B cell (primary cell): Measurements from ENCODE around the gene GLIPR1L1. TPM values are rescaled to one million over a fixed set of nuclear protein-coding genes. Genes with fewer than 3 reads are reported as not detected.

ENCODE experiments used
- ATAC-seq: fragments of 200-7000 bp; cut with Tn5 transposase; one replicate; pipeline ENCODE4 v1.10.0; 2021; ENCODE audit warnings: low read depth, mild to moderate bottlenecking, moderate number of reproducible peaks, moderate library complexity
- CTCF ChIA-PET: fragments of 350-600 bp; sonication (Branson Sonifier 250); formaldehyde crosslinking; loops from one replicate; lab custom pipeline; 2021; ENCODE audit warnings: antibody characterized with exemption, inconsistent platforms; lab: Charles Lee
- POLR2A ChIA-PET: fragments of 350-600 bp; sonication (Branson Sonifier 250); formaldehyde crosslinking; loops from one replicate; lab custom pipeline; 2021; ENCODE audit warnings: antibody characterized with exemption; lab: Charles Lee
- DNase-seq: peaks from one replicate; pipeline ENCODE4 v3.0.0; 2013
- H2AFZ ChIP-seq: 2 replicates; pipeline ENCODE4 v1.6.1; 2012; ENCODE audit warnings: mild to moderate bottlenecking, low read depth, low read length; ENCODE audit not compliant: insufficient read depth, poor library complexity, severe bottlenecking
- H3K27ac ChIP-seq, 2 donors: 1 replicate in 1 of 2; 2 replicates in 1 of 2; pipeline ENCODE4 v1.5.1; 2012 to 2013; ENCODE audit warnings: low read length in 2 of 2, mild to moderate bottlenecking in 2 of 2, moderate library complexity in 1 of 2
- H3K27me3 ChIP-seq, 4 experiments: fragments of 200-600 bp in 1 of 4; sonication (generic) in 1 of 4; replicated peaks in 1 of 4; 1 replicate in 2 of 4; 2 replicates in 2 of 4; pipeline versions ENCODE4 v1.6.1 to v1.7.0; 2013 to 2016; ENCODE audit warnings: low read length in 3 of 4, mild to moderate bottlenecking in 2 of 4, mixed read lengths in 1 of 4, moderate library complexity in 1 of 4; ENCODE audit not compliant: insufficient read depth in 4 of 4, control insufficient read depth in 3 of 4; ENCODE audit errors: control extremely low read depth in 1 of 4
- H3K36me3 ChIP-seq, 2 experiments: replicated peaks in 1 of 2; 1 replicate in 1 of 2; 2 replicates in 1 of 2; pipeline versions ENCODE4 v1.6.1 to v1.7.1; 2013; ENCODE audit warnings: low read length in 1 of 2; ENCODE audit not compliant: insufficient read depth in 2 of 2, control insufficient read depth in 1 of 2; ENCODE audit errors: control extremely low read depth in 1 of 2, extremely low read depth in 1 of 2
- H3K4me1 ChIP-seq, 2 donors: fragments of 200-600 bp in 1 of 2; sonication (generic) in 1 of 2; 1 replicate in 1 of 2; 2 replicates in 1 of 2; pipeline versions ENCODE4 v1.5.1 to v1.6.1; 2013 to 2017; ENCODE audit warnings: low read length in 2 of 2; ENCODE audit not compliant: control insufficient read depth in 2 of 2, insufficient read depth in 2 of 2
- H3K4me2 ChIP-seq: replicated peaks from 2 replicates; pipeline ENCODE3; 2012; ENCODE audit warnings: mild to moderate bottlenecking, low read depth, low read length; ENCODE audit not compliant: poor library complexity, severe bottlenecking
- H3K4me3 ChIP-seq, 5 experiments: fragments of 200-600 bp in 1 of 5; sonication (generic) in 1 of 5; 1 replicate in 3 of 5; 2 replicates in 2 of 5; pipeline versions ENCODE4 v1.5.1 to v1.7.0; 2011 to 2016; ENCODE audit warnings: low read length in 4 of 5, mild to moderate bottlenecking in 4 of 5, low read depth in 2 of 5, control low read depth in 1 of 5, moderate library complexity in 1 of 5; ENCODE audit not compliant: insufficient read depth in 1 of 5; ENCODE audit errors: control extremely low read depth in 1 of 5, extremely low read depth in 1 of 5
- H3K79me2 ChIP-seq: fragments of 200-600 bp; sonication (generic); one replicate; pipeline ENCODE4 v1.6.0; 2016; ENCODE audit warnings: low read length; ENCODE audit not compliant: control insufficient read depth, insufficient read depth
- H3K9ac ChIP-seq: fragments of 200-600 bp; sonication (generic); 2 replicates; pipeline ENCODE4 v1.6.1; 2017; ENCODE audit warnings: mild to moderate bottlenecking, low read length, moderate library complexity
- H3K9me3 ChIP-seq, 3 donors: one replicate each; pipeline versions ENCODE4 v1.6.1 to v1.7.1; 2013; ENCODE audit warnings: low read length in 2 of 3; ENCODE audit not compliant: control insufficient read depth in 2 of 3, insufficient read depth in 1 of 3; ENCODE audit errors: control extremely low read depth in 1 of 3
- H4K20me1 ChIP-seq: 2 replicates; pipeline ENCODE4 v1.6.0; 2012; ENCODE audit warnings: mild to moderate bottlenecking, low read length; ENCODE audit not compliant: insufficient read depth, control insufficient read depth, poor library complexity, severe bottlenecking
- H3K27ac Mint-ChIP-seq: one replicate; pipeline ENCODE4 v1.8.0; 2021; ENCODE audit warnings: mixed read lengths
- H3K27me3 Mint-ChIP-seq: one replicate; pipeline ENCODE4 v1.8.0; 2021; ENCODE audit warnings: mixed read lengths
- H3K4me1 Mint-ChIP-seq: one replicate; pipeline ENCODE4 v1.8.0; 2021; ENCODE audit warnings: mixed read lengths
- H3K4me3 Mint-ChIP-seq: one replicate; pipeline ENCODE4 v1.8.0; 2021; ENCODE audit warnings: mixed read lengths
- H3K9me3 Mint-ChIP-seq: one replicate; pipeline ENCODE4 v1.8.0; 2022; ENCODE audit warnings: mixed read lengths; ENCODE audit not compliant: insufficient read depth
- EZH2 ChIP-seq: IDR thresholded peaks from 2 replicates; pipeline ENCODE4 v1.6.1; 2012; ENCODE audit warnings: borderline replicate concordance, low read depth, mild to moderate bottlenecking, moderate library complexity, low read length; ENCODE audit not compliant: insufficient read depth, poor library complexity, severe bottlenecking
- intact Hi-C: fragments of 100-400 bp; cut with micrococcal nuclease; formaldehyde crosslinking; loops from one replicate; pipeline ENCODE4 v1.10.0; 2022
- polyA plus RNA-seq: library from polyadenylated mRNA; depleted of rRNA; stranded (reverse); fragments of >200 nt; gene quantifications from 2 replicates; pipeline ENCODE4 v1.2.3, GENCODE V29; 2012
- total RNA-seq, 2 donors: library from RNA; stranded (reverse); fragments of 120-200 nt in 1 of 2; gene quantifications; 1 replicate in 1 of 2; 2 replicates in 1 of 2; pipeline versions ENCODE4 v1.2.3 to v1.2.4, GENCODE V29; 2013 to 2022
- TF ChIP-seq, protein P1 (sequence below): fragments of 200-600 bp; IDR thresholded peaks from one replicate; pipeline ENCODE4 v1.8.0; 2022; ENCODE audit warnings: antibody characterized with exemption, mild to moderate bottlenecking

GLIPR1L1 gene
- total and polyA plus RNA-seq, 2 donors (not counting 1 experiment from before 2014, with no cell fraction given): not detected

DNA sequence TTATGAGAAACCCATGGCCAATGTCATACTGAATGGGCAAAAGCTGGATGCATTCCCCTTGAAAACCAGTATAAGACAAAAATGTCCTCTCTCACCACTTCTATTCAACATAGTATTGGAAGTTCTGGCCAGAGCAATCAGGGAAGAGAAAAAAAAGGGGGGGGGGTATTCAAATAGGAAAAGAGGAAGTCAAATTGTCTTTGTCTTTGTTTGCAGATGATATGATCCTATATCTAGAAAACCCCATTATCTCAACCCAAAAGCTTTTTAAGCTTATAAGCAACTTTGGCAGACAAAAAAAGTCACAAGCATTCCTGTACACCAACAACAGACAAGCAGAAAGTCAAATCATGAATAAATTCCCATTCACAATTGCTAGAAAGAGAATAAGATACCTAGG, 19.5 kb downstream of the GLIPR1L1 start:
- ATAC-seq (no peak), DNase-seq (no peak)
- Histone ChIP-seq H3K27me3 (no peaks in the 10 kb centered on the region), H3K79me2 (no peaks in the 10 kb centered on the region), H3K4me2 (no peak overlapping the region), H2AFZ (no peak overlapping the region), H3K4me1 (no peaks in the 10 kb centered on the region), H3K4me3 (no peak overlapping the region), H3K36me3 (no peaks in the 10 kb centered on the region), H4K20me1 (no peaks in the 10 kb centered on the region), H3K27ac (no peak overlapping the region), H3K9me3 (peaks cover 0 to 7% (median 0%) of the 10 kb centered on the region in 3 donors), H3K9ac (no peak overlapping the region)
- TF ChIP-seq, protein P1, sequence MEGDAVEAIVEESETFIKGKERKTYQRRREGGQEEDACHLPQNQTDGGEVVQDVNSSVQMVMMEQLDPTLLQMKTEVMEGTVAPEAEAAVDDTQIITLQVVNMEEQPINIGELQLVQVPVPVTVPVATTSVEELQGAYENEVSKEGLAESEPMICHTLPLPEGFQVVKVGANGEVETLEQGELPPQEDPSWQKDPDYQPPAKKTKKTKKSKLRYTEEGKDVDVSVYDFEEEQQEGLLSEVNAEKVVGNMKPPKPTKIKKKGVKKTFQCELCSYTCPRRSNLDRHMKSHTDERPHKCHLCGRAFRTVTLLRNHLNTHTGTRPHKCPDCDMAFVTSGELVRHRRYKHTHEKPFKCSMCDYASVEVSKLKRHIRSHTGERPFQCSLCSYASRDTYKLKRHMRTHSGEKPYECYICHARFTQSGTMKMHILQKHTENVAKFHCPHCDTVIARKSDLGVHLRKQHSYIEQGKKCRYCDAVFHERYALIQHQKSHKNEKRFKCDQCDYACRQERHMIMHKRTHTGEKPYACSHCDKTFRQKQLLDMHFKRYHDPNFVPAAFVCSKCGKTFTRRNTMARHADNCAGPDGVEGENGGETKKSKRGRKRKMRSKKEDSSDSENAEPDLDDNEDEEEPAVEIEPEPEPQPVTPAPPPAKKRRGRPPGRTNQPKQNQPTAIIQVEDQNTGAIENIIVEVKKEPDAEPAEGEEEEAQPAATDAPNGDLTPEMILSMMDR: no peak
- no peak for TF ChIP-seq EZH2
- Mint-ChIP-seq H3K27ac (no peak overlapping the region), H3K9me3 (peaks cover 6% of the 10 kb centered on the region), H3K4me1 (no peaks in the 10 kb centered on the region), H3K27me3 (peaks cover 9% of the 10 kb centered on the region), H3K4me3 (no peak overlapping the region)
- intact Hi-C loops: no loop called here
- CTCF ChIA-PET: interaction anchor here (0.6 to 1.6 kb wide), 2 partner anchors 20 to 353 kb away, joined by 3 read pairs; partner anchors contain the start of gene GLIPR1L1
- POLR2A ChIA-PET: no interaction called here

DNA sequence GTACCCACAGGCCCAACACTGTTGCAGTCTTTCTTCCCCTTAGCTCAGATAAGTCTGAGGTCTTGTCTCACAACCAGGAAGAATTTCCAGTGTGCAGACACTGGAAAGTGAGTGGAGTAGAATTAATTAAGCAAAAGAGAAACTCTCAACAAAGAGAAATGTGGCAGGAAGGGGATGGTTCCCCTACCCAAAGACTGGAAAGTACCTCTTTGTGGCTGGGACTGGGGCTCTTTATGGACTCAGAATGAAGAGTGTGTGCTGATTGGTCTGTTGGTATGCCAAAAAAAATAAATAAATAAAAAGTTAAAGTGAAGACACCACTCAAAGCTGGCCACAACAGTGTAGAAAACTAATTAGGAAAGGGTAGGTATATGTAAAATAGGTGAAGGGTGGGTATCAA, 26.4 kb downstream of the GLIPR1L1 start:
- no peaks in the 10 kb centered on the region for H3K4me1 ChIP-seq
- Mint-ChIP-seq H3K4me3 (no peak overlapping the region), H3K27ac (no peak overlapping the region), H3K4me1 (peaks cover 4% of the 10 kb centered on the region), H3K9me3 (no peaks in the 10 kb centered on the region), H3K27me3 (no peaks in the 10 kb centered on the region)
- POLR2A ChIA-PET: no interaction called here
- no peak overlapping the region for H3K4me3 ChIP-seq
- DNase-seq (no peak), ATAC-seq (no peak)
- no peak for TF ChIP-seq EZH2
- TF ChIP-seq, protein P1: no peak
- peaks cover 0 to 5% (median 0%) of the 10 kb centered on the region in 3 donors for H3K9me3 ChIP-seq
- H3K79me2 ChIP-seq: no peaks in the 10 kb centered on the region
- H3K27ac ChIP-seq: no peak overlapping the region
- intact Hi-C loops: no loop called here
- no peak overlapping the region for H3K4me2 ChIP-seq
- no peaks in the 10 kb centered on the region for H4K20me1 ChIP-seq
- H3K9ac ChIP-seq: no peak overlapping the region
- H3K36me3 ChIP-seq: no peaks in the 10 kb centered on the region
- H2AFZ ChIP-seq: no peak overlapping the region
- H3K27me3 ChIP-seq: no peaks in the 10 kb centered on the region
- CTCF ChIA-PET: interaction anchor here (0.9 kb wide), 1 partner anchor 27 kb away, joined by 3 read pairs; the partner anchor contains the start of gene GLIPR1L1
